Fibroblast of upper back skin (primary cell): Measurements from ENCODE around the gene PRPH.
A peak's percentile ranks its signal among the peaks of the same experiment; 100 is the strongest.
"Not testable (repeated sequence)": the region's sequence is repeated elsewhere in the genome, so short reads cannot be mapped to it uniquely, and the experiment has no call there.

ENCODE experiments used
- DNase-seq: peaks from one replicate; pipeline ENCODE4 v3.0.0-alpha.2; 2013

Gene PRPH

DNA sequence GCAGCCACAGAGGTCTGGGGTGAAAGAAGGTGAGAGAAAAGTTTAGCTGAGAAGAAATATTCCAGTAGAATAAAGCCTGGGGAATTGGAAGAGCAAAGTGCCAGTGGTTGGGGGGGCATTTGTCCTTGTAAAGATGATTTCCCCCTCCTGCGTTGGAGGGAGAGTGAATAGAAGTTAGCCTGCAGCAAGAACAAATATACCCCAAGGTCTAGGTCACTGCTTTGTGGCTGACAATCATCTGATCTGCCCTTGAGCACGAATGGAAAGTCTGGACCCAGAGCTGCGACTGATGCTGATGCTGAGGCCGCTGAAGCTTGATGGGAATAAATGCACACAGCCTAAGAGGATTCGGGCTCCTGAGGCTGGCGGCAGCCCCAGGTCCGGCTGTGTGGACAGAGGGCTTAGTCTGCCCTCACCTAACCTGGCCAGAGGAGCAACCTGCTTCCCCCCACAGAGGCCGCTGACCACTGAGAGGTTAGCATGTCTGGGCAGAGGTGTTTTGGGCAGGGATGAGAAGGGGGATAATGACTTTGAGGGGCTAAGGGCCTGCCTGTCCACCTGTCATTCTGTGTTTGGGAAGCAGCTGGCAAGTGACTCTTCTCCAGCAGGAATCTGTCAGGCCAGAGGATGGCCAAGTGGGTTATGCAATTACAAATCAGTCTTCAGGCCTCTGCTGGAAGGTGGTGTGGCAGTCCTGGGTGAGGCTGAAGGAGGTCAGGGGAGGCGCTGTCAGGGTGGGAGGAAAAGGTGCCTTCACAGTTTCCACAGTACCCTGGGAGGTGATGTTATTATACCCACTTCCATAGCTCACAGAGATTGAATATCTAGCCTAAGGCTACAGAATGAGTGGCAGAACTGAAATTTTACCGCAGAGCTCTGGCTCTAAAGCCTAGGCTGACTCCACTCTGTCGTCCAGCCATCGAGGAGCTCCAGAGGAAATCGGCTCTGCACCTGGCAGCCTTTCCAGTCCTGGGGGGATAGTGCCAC, 18.4 kb upstream of the PRPH start:
- no peak for DNase-seq

DNA sequence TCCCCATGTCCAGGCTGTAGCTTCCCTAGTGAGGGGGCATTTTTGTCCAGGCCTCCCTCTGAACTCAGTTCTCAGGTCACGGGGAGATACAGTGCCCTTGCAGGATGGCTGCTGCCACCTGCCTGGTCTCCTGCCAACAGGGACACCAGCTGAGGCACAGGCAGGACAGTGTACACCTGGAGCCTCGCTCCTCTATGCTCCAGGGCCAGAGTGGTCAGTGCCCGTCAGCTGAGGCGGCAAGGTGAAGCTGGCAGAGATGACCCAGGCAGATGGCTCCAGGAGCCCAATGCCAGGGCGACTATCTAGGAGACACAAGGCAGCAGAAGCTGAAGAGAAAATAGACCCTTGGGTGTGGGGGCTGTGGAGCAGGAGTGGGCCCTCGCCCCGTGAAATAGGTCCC, 17.5 kb upstream of the PRPH start:
- DNase-seq = no peak

DNA sequence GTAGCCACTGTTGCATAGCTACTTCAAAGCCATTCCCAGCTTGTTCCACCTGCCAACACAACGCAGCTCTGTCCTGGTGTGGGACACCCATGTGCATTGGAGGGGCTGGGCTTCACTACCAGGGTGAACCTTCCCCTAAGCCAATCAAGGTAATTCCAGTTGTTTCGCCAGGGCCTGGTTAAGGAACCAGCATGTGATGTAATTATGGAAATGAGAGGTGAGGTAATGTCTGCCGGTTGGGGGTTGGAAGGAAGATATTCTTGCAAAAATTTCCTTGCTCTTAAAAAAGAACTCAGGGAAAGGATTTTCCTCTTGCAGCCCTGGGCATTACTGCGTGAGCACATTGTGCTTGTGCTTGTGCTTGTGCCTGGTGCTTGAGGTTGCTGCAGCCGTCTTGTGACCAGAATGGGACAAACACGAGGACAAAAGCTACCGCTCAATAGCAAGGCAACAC, 15.2 kb upstream of the PRPH start:
- DNase-seq = no peak

DNA sequence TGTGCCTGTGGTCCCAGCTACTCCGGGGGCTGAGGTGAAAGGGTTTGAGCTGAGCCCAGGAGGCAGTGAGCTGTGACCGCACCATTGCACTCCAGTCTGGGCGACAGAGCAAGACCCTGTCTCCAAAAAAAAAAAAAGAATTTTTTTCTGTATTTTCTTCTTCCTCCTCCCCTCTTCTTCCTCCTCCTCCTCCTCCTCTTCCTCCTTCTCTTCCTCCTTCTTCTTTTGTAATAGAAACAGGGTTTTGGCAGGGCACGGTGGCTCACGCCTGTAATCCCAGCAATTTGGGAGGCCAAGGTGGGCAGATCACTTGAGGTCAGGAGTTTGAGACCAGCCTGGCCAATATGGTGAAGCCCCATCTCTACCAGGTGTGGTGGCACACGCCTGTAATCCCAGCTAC, 14.4 kb upstream of the PRPH start:
- DNase-seq = not testable (repeated sequence)

DNA sequence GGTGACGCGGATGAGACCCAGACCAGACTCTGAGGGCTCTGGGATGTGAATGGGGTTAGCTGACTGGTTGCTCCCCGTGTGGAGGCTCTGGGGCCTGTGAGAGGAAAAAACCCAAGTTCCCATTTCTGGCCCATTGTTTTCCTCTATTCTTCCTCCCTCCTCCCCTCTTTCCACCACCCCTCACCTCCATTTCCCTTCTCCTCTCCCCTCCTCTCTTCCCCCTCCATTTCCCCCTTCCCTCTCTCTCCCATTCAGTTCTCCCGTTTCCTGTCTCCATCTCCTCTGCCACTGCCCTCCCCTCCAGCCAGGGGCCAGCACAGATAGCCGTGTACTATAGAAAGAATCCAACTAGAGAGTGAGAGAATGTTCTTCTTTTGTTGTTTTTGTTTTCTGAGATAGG, 12.6 kb upstream of the PRPH start:
- no peak for DNase-seq

DNA sequence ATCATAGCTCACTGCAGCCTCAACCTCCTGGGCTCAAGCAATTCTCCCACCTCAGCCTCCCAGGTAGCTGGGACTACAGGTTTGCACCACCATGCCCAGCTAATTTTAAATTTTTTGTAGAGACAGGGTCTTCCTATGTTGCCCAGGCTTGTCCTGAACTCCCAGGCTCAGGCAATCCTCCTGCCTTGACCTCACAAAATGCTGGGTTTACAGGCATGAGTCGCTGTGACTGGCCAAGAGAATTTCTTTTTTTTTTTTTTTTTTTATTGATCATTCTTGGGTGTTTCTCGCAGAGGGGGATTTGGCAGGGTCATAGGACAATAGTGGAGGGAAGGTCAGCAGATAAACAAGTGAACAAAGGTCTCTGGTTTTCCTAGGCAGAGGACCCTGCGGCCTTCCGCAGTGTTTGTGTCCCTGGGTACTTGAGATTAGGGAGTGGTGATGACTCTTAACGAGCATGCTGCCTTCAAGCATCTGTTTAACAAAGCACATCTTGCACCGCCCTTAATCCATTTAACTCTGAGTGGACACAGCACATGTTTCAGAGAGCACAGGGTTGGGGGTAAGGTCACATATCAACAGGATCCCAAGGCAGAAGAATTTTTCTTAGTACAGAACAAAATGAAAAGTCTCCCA, 12.1 kb upstream of the PRPH start:
- DNase-seq = not testable (repeated sequence)

DNA sequence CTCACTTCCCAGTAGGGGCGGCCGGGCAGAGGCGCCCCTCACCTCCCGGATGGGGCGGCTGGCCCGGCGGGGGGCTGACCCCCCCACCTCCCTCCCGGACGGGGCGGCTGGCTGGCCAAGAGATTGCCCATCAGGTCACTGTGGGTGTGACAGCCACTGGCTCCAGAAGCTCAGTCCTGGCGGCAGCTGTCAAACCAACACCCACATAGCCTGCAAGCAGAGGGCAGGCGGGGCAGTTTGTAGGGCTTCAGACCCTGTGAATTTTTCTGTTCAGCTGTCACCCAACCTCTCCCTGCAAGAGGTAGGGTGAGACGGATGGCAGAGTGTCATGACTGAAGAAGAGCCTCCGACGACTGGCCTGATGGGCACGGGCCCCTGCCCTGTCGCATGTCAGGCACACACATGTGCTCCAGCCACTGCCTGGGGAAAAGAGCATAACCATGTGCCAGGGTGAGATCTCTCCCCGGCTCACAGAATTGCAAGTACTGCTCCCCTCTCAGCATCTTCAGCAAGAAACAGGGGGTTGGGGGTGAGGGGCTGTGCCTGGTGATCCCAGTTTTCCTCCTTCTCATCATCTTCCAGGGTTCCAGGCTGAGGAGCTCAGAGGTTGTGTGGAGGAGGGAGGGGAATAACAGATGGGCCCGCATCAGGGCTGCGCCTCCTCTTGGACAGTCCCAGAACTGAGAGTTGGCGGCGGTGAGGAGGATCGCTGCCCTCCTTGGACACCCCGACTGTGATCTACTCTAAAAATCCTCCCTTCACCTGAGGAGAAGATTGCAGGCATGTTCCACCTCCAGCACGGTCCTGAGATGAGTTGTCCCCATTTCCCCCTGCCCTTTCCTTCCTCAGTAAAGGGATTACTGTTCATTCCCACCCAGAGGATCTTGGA, 11.2 kb upstream of the PRPH start:
- no peak for DNase-seq

DNA sequence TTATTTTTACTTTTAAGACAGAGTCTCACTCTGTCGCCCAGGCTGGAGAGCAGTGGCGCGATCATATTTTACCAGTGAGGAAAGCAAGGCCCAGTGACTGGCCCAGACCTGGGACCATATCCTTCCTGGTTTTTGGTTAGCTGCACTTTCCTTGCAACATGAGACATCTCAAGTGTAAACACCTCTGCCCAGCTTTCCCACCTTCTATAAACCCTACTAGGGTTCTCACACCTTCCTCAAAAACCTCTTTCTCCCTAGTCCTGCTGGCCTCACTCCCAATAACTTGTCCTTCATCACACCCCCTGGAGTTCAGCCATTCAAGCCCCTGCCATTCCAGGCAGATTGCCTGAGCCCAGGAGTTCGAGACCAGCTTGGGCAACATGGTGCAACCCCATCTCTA, 10.3 kb upstream of the PRPH start:
- DNase-seq = no peak

DNA sequence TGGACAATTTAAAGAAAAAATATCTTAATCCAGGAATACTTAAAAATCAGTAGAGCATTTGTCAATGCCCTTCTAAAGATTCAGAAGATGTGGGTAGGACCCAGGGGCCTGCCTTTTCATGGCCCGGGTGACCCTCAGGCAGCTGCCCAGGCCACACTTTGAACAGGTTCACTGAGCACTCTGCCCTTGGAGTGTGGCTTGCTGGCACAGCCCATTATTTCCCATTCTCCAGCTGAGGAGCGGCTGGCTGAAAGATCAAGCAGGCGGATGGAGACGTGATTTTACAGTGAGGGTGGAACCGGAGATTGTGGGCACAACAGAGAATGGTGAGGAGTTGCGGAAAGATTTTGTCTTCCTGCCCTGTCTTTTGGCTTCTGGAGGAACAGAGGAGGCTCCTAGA, 7.1 kb upstream of the PRPH start:
- no peak for DNase-seq

DNA sequence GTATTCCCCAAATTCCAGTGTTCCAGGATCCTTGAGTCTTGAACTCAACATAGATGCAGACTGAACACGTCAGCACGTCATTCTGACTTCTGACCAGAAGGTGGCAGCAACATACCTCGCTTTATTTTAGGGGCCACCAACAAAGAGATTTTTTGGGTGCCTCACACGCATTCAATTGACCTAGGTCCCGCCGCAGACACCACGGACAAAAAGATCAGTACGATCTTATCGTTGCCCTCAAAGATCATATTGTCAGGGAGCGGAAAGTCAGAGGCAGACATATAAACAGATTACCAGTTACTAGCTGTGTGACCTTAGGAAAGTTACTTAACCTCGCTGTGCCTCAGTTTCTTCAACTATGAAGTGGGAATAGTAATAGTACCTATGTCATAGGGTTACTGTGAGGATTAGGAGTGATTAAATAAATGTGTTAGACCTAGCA, 6.5 kb upstream of the PRPH start:
- peak; percentile 52 for DNase-seq

DNA sequence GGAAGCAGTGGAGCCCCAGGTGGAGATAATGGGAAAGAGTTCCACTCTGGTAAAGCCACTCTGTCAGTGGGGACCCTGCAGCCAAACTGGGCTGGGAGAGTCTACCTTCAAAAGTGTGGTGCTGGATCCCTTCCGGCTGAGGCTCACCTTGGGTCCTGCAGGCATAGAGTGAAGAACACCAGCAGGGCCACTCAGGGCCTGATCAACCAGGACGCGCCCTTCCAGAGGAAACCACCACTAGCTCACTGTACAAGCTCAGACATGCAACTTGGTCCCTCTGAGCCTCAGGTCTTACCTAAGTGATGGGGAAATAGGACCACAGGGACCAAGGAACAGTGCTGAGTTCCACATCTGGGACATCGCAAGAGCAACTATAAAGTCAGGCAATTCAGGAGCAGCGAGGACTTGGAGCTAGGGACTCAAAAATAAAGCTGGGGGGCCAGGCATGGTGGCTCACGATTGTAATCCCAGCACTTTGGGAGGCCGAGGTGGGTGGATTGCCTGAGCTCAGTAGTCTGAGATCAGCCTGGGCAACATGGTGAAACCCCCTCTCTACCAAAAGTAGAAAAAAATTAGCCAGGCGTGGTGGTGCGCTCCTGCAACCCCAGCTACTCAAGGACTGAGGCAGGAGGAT, 5.9 kb upstream of the PRPH start:
- no peak for DNase-seq

DNA sequence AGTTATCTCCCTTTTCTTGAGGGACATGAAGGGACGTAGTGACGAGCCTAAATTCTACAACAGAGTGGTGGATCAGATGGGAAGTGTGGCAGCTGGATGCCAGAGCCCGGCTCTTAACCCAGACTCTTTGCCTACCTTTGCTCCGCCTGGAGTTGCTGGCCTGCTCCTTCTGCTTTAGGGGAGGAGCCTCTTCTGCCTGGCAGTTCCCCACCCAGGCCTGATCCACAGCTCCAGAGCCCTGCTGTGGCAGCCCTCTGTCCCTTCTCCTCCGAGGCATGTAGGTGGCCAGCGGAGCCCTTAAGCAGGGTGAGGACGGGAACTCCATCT, 2.3 kb upstream of the PRPH start:
- no peak for DNase-seq

DNA sequence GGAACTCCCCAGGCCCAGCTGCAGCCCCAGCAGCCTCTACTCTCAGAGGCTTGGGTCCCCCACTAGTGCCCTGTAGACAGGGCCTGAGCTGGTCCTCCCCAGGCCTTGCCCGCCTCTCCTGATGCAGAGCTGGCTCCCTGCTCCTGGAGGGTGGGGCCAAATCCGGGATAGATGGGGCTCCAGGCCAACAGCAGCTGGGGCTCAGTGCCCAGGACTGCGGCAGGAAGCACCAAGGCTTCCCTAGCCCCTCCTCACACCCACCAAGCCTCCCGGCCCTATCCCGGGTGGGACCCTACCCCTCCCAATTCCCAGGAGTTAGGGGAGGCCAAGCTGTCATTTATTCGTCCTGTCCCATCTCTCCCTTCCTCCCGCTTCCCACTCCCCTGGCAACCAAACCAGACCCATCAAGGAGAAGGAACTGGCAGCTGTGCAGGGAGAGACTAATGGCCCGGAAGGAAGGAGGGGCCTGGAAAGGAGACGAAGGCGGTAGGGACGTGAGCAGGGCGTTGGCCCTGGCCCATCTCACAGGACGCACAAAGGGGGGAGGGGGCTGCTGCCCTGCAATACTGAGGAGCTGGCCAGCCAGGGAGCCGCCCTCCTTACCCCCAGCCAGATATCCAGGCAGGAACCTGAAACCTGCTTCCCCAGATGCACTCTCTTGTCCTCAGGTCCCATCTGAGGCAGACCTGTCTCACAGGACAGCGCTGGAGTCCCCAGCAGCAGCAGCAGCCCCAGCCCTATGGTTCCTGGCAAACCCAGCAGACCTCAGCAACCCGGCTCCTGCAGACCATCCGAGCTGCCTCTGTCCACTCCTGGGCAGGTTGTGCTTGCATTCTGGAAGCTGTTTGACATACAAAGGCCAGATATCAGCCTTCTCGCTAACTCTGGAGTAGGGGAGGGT, 1.6 kb upstream of the PRPH start:
- DNase-seq = no peak

DNA sequence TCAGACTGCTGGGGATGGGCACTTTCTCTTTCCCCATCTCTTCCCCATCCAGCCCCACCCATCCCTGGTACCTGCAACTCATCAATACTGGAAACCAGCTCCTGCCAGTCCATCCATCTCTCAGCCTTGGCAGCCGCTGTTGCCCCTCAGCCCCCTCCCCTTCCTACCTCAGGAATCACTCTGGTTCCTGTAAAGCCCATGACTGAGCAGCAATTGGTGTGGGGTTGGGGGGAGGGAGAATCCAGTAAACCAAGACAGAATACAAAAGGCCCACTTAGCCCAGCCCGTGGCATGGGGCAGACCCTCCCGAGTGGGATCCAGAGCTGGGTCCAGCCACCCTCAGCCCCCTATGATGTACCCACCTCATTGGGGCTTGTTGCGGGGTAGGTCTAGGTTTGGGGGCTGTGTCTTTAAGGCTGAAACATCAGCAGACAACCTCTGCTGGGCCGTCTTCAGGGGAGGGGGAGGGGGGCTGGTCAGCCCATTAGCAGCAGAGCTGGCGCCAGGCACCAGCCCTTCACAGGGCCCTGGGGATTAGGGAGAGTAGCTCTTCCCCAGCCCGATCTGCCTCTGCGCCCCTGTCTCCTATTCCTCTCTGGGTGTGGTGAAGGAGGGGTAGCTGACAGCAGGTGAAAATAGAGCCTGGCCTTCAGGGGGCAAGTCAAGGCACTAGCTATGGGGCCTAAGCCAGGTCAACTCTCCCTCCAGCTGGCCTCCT, 702 bp upstream of the PRPH start:
- DNase-seq = no peak

DNA sequence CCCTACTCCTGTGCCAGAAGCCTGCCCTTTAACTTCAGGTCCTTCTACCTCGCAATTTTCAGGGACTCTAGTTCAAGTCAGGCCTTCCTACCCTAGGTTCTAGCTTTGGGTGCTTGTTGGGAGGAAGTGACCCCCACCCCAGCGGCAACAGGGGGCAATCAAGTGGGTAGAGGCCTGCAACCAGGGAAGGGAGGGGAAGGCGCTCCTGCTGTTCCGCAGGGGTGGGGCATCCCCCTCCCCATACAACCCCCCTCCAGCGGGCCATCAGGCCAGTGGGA, 204 bp upstream of the PRPH start:
- no peak for DNase-seq

DNA sequence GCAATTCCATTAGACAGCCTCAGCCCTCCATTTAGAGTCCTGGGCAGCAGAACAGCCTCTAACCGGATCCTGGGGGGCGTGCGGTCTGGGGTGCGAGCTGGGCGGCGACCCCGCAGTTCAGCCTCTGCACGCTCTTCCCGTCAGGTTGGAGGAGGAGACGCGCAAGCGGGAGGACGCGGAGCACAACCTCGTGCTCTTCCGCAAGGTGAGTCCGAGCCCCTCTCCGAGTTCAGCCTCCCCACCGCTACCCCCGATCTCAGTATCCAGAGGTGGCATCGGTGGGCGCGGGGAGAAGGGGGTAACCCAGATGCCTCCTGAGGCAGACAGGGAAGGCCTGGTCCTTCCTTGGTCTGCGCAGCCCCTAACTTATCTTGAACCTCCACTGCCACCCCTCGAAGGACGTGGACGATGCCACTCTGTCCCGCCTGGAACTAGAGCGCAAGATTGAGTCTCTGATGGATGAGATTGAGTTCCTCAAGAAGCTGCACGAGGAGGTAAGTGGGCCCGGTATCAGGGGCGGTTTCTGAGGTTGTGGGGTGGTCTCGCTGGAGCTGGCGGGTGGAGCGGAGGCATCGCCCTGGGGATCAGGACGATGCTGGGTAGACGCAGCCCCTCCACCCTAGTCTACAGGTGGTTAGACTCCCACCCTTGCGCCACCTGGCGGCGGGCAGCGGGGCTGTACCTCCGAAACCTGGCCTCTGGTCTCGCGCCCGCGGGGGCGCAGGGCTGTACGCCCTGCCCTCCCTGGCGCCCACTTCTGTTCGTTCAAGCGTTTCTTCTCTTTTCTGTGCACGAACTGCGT, 1.3 kb downstream of the PRPH start:
- no peak for DNase-seq

DNA sequence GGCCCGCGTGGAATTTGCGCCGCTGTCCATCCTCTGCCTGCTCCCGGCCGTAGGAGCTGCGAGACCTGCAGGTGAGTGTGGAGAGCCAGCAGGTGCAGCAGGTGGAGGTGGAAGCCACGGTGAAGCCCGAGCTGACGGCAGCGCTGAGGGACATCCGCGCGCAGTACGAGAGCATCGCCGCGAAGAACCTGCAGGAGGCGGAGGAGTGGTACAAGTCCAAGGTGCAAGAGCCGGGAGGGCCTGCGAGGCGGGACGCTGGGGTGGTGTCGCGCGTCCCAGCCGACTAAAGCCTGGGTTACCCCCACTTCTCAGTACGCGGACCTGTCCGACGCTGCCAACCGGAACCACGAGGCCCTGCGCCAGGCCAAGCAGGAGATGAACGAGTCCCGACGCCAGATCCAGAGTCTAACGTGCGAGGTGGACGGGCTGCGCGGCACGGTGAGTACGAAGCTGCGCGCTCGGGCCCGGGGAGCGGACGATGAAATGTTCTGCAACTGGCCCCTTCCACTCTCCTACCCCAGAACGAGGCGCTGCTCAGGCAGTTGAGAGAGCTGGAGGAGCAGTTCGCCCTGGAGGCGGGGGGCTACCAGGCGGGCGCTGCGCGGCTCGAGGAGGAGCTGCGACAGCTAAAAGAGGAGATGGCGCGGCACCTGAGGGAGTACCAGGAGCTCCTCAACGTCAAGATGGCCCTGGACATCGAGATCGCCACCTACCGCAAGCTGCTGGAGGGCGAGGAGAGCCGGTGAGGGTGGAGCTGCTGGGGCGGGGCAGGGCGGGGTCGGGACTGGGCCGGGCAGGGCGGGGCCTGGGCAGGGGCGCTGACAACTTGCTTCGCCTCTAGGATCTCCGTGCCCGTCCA, 2.1 kb downstream of the PRPH start:
- no peak for DNase-seq

DNA sequence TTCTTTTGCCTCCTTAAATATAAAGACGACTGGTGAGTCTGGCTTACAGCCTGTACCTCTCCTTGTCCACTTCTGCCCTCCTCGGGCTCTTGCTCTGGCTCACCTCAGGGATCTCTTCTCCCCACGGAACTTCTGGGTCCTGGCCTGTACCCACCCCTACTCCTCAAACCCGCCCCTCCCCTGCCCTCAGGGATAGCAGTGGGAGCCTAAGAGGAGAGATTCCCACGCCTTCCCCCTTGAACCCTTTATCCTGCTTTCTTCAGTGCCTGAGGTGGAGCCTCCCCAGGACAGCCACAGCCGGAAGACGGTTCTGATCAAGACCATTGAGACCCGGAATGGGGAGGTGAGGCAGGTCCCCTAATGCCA, 2.7 kb downstream of the PRPH start:
- DNase-seq = no peak

DNA sequence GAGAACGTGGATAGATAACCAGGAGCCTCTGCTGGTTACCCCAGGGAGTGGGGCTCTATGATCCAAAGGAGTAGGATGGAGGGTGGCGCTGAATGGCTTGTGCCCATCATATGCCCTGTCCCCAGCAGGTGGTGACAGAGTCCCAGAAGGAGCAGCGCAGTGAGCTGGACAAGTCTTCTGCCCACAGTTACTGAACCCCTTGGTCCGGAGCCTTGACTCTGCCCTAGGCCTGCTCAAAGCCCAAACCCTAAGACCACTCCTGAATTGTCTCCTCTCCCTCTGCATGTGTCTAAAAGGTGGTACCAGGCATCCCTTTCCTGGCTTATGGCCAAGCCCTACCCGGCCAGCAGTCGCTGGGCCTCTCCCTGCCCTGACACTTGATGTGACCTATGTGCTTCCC, 3.2 kb downstream of the PRPH start:
- no peak for DNase-seq

DNA sequence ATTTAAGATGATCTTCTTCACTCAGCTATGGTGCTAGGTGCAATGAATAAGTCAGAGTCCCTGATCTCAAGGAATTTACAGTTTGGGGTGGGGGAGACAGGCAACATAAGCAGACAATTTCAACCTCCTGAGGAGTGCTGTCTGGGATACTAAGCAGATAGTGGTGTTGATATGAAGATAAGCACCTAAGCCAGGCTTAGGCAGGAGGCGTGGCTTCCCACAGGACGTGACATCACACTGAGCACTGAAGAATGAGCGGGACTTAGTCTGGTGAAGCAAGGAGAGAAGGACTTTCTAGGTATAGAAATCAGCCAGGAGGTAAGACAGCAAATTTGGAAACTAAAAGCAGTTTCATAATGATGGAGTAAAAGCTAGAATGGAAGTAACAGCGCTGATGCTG, 6.8 kb downstream of the PRPH start:
- DNase-seq = no peak
